ENCODE results near the gene STYX. TPM values are rescaled to one million over a fixed set of nuclear protein-coding genes. Genes with fewer than 3 reads are reported as not detected.

The STYX gene
- total and polyA plus RNA-seq, 2 of the 4 experiments (the other 2 are of a cell fraction): 5.8 to 7.5 TPM

Small RNA genes within 50 kb of the gene (microRNA-seq; reads per million reads assigned to microRNA genes)
- not detected for gene AL139317.2 (ENCODE audit: insufficient read depth, insufficient read length)

Small RNA genes within 50 kb of the gene (small RNA-seq; reads per million reads assigned to genes)
- 0 reads per million in 5 experiments for gene AL139317.2

Other genes with a start within 250 kb of the STYX start
- gene TXNDC16, start 177.7 kb upstream of the STYX start, total RNA-seq (2012; rRNA removed): 1.4 and 1.9 TPM in 2 replicates
- 1.1 and 1.4 TPM in 2 replicates for gene TXNDC16, start 177.7 kb upstream of the STYX start, polyA plus RNA-seq (2012; rRNA removed)
- gene GPR137C, start 177.3 kb upstream of the STYX start, total RNA-seq (2012; rRNA removed): 0.72 and 1.4 TPM in 2 replicates
- 0.77 and 0.91 TPM in 2 replicates for gene GPR137C, start 177.3 kb upstream of the STYX start, polyA plus RNA-seq (2012; rRNA removed)
- gene ERO1A, start 34.6 kb upstream of the STYX start, total RNA-seq (2012; rRNA removed): 38.0 and 44.6 TPM in 2 replicates
- 23.4 and 29.7 TPM in 2 replicates for gene ERO1A, start 34.6 kb upstream of the STYX start, polyA plus RNA-seq (2012; rRNA removed)
- gene PSMC6, start 23.0 kb upstream of the STYX start, total RNA-seq (2012; rRNA removed): 62.9 and 139 TPM in 2 replicates
- gene PSMC6, start 23.0 kb upstream of the STYX start, polyA plus RNA-seq (2012; rRNA removed): 61.3 and 85.4 TPM in 2 replicates
- 19.4 and 43.9 TPM in 2 replicates for gene GNPNAT1, start 61.4 kb downstream of the STYX start, total RNA-seq (2012; rRNA removed)
- gene GNPNAT1, start 61.4 kb downstream of the STYX start, polyA plus RNA-seq (2012; rRNA removed): 22.6 and 30.5 TPM in 2 replicates
- gene FERMT2, start 220.9 kb downstream of the STYX start, total RNA-seq (2012; rRNA removed): 217 and 229 TPM in 2 replicates
- gene FERMT2, start 220.9 kb downstream of the STYX start, polyA plus RNA-seq (2012; rRNA removed): 122 and 131 TPM in 2 replicates